Cardiac fibroblast (primary cell): Measurements from ENCODE around the gene TESK2.

Source experiments
- DNase-seq, 2 donors: peaks; one replicate each; pipeline versions ENCODE4 v3.0.0 to v3.0.0-alpha.2; 2010; ENCODE audit warnings: low read depth in 2 of 2
- H3K4me3 ChIP-seq, 2 donors: replicated peaks in 1 of 2; 1 replicate in 1 of 2; 2 replicates in 1 of 2; pipeline ENCODE4 v1.5.1; 2011; ENCODE audit warnings: low read depth in 2 of 2, low read length in 2 of 2, mild to moderate bottlenecking in 2 of 2, moderate library complexity in 1 of 2
- TF ChIP-seq, protein P1 (sequence below): IDR thresholded peaks from one replicate; pipeline ENCODE4 v1.5.1; 2011; ENCODE audit warnings: low read depth, mild to moderate bottlenecking, low read length, inconsistent platforms

The TESK2 gene

DNA sequence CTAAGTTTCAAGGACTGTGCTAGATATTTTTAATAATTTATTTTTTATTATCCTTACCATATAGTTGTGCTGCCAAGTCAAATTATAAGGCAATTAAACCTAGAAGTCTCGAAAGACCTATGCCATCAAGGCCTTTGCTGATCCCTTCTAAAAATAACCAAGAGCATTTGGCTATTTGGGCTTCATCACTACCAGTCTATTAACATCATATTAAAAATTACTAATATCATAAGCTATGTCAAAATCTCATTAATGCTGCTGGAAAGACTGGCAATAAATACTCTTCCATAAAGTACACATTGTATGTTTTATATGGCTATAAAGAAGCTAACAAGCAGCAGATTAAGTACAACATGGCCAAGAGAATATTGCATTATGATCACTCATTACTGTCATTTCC lies 107.8 kb downstream of the TESK2 start:
- TF ChIP-seq, protein P1, sequence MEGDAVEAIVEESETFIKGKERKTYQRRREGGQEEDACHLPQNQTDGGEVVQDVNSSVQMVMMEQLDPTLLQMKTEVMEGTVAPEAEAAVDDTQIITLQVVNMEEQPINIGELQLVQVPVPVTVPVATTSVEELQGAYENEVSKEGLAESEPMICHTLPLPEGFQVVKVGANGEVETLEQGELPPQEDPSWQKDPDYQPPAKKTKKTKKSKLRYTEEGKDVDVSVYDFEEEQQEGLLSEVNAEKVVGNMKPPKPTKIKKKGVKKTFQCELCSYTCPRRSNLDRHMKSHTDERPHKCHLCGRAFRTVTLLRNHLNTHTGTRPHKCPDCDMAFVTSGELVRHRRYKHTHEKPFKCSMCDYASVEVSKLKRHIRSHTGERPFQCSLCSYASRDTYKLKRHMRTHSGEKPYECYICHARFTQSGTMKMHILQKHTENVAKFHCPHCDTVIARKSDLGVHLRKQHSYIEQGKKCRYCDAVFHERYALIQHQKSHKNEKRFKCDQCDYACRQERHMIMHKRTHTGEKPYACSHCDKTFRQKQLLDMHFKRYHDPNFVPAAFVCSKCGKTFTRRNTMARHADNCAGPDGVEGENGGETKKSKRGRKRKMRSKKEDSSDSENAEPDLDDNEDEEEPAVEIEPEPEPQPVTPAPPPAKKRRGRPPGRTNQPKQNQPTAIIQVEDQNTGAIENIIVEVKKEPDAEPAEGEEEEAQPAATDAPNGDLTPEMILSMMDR, result no peak
- no peak for DNase-seq
- no peak overlapping the region for H3K4me3 ChIP-seq

DNA sequence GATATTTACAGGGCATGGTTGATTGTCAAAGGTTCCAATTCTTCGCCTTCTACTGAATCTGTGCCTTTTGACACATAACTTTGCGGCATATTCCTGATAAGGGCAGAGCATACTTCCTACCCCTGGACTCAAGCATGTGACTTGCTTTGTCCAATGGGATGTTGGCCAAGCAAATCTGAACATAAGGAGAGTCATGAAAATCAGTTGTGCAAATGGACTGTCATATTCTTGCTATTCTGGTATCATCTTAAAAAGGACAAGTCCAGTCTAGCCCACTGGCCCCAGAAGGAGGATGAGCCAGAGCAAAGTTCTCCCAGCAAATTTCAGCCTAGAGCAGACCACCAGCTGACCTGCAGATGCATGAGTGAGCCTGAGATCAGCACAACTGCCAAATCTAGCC lies 109.7 kb downstream of the TESK2 start:
- peak in 1 of 2 donors; percentile 21 for DNase-seq
- H3K4me3 ChIP-seq, result no peak overlapping the region
- TF ChIP-seq, protein P1, result no peak

DNA sequence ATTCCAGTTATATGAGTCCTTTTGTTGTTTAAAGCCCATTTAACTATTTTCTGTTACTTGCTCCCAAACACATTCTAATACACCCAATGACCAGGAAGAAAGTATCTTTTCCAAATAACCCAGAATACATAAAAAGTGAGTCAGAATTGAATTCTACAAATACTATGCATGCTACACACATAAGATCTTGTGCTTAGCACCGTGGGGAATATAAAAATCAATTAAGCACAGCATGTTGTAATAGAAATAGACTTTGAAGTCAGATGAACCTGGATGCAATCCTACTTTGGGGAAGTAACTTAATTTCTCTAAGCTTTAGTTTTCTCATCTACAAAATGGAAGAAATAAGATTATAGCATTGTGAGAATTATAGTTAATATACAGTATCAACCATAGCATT lies 110.2 kb downstream of the TESK2 start:
- DNase-seq, result no peak
- TF ChIP-seq, protein P1, result no peak
- H3K4me3 ChIP-seq, result no peak overlapping the region

DNA sequence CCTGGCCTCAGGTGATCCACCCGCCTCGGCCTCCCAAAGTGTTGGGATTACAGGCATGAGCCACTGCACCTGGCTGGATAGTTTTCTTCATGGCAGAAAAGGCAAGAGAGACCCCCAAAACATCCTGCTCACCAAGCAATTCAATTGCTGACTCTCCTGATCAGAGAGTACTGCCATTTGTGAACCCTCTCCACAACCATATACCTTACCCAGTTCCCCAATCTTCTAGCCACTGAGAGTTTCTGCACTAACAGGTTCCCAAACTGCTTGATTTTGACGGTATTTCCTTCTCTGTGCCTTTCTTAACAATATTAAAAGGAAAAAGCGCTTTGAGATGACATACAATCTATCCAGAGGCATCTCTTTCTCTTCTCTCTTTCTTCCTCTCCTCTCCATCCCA lies 110.8 kb downstream of the TESK2 start:
- TF ChIP-seq, protein P1, result no peak
- H3K4me3 ChIP-seq, result no peak overlapping the region
- no peak for DNase-seq

DNA sequence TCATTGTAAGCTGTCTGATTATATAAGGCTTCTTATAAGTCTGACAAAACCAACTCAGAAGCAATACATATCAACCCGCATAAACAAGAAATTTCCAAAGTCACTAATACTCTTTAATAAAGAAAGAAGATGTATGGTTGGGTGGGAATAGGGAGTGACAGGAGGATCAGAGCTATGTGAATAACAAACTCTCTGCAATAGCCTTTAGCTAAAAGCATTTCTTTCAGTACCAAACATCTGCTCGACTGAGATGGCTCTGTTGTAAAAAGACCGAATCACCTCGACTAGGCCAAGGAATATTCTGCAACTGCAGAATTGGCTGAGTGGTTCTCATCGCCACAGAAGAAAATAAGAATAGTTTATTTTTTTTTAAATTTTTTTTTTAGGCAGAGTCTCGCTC lies 111.4 kb downstream of the TESK2 start:
- TF ChIP-seq, protein P1, result no peak

DNA sequence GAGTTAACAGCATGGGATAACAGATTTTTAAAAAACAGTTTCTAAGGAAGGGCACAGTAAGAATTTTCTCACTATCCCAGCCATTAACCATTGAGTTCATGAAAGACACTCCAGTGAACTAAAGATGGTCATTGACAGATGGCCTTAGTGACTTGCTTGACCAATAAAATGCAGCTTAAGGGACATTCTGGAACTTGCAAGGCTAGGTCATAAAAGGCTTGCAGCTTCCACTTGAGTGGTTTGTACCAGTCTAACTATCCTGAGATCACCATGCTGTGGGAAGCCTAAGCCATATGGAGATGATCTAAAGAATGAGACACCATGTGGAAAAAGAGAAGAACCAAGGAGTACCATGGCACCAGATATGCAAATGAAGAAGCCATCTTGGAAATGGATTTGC lies 112.8 kb downstream of the TESK2 start:
- TF ChIP-seq, protein P1, result no peak
- no peak for DNase-seq
- no peak overlapping the region for H3K4me3 ChIP-seq

More for the DNA sequence above, 111.4 kb downstream of the TESK2 start:
- H3K4me3 ChIP-seq, result no peak overlapping the region
- no peak for DNase-seq

DNA sequence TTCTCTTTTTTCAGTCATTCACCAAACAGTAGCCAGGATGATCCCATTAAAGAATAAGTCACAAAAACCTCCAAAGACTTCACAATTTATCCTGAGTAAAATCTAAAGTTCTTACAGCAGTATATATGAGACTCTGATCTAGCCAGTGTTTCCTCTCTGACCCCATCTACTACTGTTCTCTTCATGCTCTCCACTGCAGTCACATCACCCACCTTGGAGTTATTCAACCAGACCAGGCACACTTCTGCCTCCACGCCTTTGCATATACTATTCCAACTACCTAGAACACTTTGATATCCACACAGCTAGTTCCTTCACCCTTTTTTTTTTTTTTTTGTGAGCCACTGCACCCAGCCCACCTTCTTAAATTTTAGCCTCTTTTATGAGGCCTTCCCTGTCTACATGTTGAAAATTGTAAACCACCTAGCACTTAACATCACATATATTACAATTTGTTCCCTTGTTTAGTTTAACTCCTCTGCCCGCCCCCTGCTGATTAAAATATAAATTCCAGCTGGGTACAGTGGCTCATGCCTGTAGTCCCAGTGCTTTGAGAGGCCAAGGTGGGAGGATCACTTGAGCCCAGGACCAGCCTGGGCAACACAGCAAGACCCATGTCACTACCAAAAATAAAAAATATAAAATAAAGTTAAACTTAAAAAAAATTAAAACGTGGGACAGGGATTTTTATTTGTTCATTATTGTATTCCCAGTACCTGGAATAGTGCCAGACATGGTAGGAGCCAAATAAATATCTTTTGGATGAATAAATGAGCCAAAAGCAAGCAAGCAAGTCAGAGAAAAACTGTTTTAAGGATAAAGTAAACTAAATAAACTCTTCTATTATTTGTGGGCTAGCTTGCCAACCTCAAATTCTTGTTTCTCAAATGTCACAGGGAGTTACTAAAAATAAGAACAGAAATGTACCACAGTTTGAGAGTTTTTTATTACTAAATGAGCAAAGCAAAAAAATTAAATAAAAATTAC lies 115.6 kb downstream of the TESK2 start:
- H3K4me3 ChIP-seq, result no peak overlapping the region
- peak in 1 of 2 donors; percentile 6 for DNase-seq
- TF ChIP-seq, protein P1, result no peak
